H1 (cell line): Measurements from ENCODE around the gene TIFAB. TPM values are rescaled to one million over a fixed set of nuclear protein-coding genes. Genes with fewer than 3 reads are reported as not detected.

Experiments
- CTCF ChIA-PET: fragments of 300-600 bp; sonication (Branson Sonifier 250); formaldehyde crosslinking; loops from one replicate; lab custom pipeline; 2021; ENCODE audit not compliant: partially characterized antibody; lab: Charles Lee
- POLR2A ChIA-PET: fragments of 300-600 bp; sonication (Branson Sonifier 250); formaldehyde crosslinking; loops from one replicate; lab custom pipeline; 2021; ENCODE audit warnings: inconsistent platforms; ENCODE audit not compliant: partially characterized antibody; lab: Charles Lee
- DNase-seq, 2 experiments: peaks; one replicate each; pipeline versions ENCODE4 v3.0.0 to v3.0.0-alpha.2; 2010 to 2022; ENCODE audit warnings: low spot score in 2 of 2, low read depth in 1 of 2, mixed read lengths in 1 of 2
- FAIRE-seq: peaks from 2 replicates; lab custom pipeline; 2011; peaks lifted over from hg19 to GRCh38; lab: Jason Lieb, UNC
- H2AFZ ChIP-seq: 2 replicates; pipeline ENCODE4 v1.8.1; 2012; ENCODE audit warnings: low read length, inconsistent platforms
- H2AK5ac ChIP-seq: 2 replicates; pipeline ENCODE4 v1.6.1; 2013; ENCODE audit warnings: low read depth, low read length
- H2BK120ac ChIP-seq: replicated peaks from 2 replicates; pipeline ENCODE3; 2013; ENCODE audit warnings: low read depth, low read length, inconsistent platforms
- H2BK12ac ChIP-seq: 2 replicates; pipeline ENCODE4 v1.6.1; 2013; ENCODE audit warnings: low read depth, low read length
- H2BK15ac ChIP-seq: 2 replicates; pipeline ENCODE4 v1.6.1; 2013; ENCODE audit warnings: low read length
- H2BK20ac ChIP-seq: 2 replicates; pipeline ENCODE4 v1.6.1; 2013; ENCODE audit warnings: low read length
- H2BK5ac ChIP-seq: 2 replicates; pipeline ENCODE4 v1.6.1; 2013; ENCODE audit warnings: low read depth, low read length
- H3K14ac ChIP-seq: 2 replicates; pipeline ENCODE4 v1.6.1; 2013; ENCODE audit warnings: inconsistent platforms; ENCODE audit not compliant: insufficient read length
- H3K18ac ChIP-seq: 2 replicates; pipeline ENCODE4 v1.6.1; 2013; ENCODE audit warnings: low read length; ENCODE audit errors: extremely low read depth
- H3K23ac ChIP-seq: 2 replicates; pipeline ENCODE4 v1.6.1; 2013; ENCODE audit warnings: inconsistent platforms; ENCODE audit not compliant: insufficient read length
- H3K23me2 ChIP-seq: 2 replicates; pipeline ENCODE4 v1.6.1; 2013; ENCODE audit warnings: low read depth, low read length
- H3K27ac ChIP-seq: 2 replicates; pipeline ENCODE4 v1.6.1; 2011; ENCODE audit warnings: low read depth, low read length, inconsistent platforms
- H3K27me3 ChIP-seq, 4 experiments: replicated peaks in 1 of 4; 1 replicate in 1 of 4; 2 replicates in 3 of 4; pipeline versions ENCODE4 v1.6.1 to v1.8.1; 2011 to 2013; ENCODE audit warnings: low read length in 3 of 4, mild to moderate bottlenecking in 3 of 4, inconsistent platforms in 2 of 4, mixed read lengths in 2 of 4, moderate library complexity in 1 of 4; ENCODE audit not compliant: control insufficient read depth in 3 of 4, insufficient read depth in 3 of 4; ENCODE audit errors: extremely low read depth in 1 of 4
- H3K36me3 ChIP-seq, 4 experiments: 2 replicates each; pipeline versions ENCODE4 v1.6.1 to v1.8.1; 2011 to 2013; ENCODE audit warnings: mild to moderate bottlenecking in 4 of 4, low read length in 3 of 4, moderate library complexity in 2 of 4, control low read depth in 1 of 4, inconsistent platforms in 1 of 4; ENCODE audit not compliant: insufficient read depth in 4 of 4, control insufficient read depth in 2 of 4
- H3K4ac ChIP-seq: replicated peaks from 2 replicates; pipeline ENCODE3; 2013; ENCODE audit warnings: low read length, low read depth, mixed read lengths, inconsistent platforms; ENCODE audit not compliant: insufficient read length
- H3K4me1 ChIP-seq, 4 experiments: replicated peaks in 1 of 4; 1 replicate in 1 of 4; 2 replicates in 3 of 4; pipeline versions ENCODE4 v1.6.1 to v1.8.1; 2011 to 2013; ENCODE audit warnings: low read length in 3 of 4, inconsistent platforms in 2 of 4, mixed read lengths in 1 of 4; ENCODE audit not compliant: insufficient read depth in 4 of 4, control insufficient read depth in 3 of 4
- H3K4me2 ChIP-seq, 2 experiments: 2 replicates each; pipeline versions ENCODE4 v1.6.1 to v1.8.1; 2011 to 2013; ENCODE audit warnings: low read depth in 2 of 2, low read length in 2 of 2, control low read depth in 1 of 2, inconsistent platforms in 1 of 2, mild to moderate bottlenecking in 1 of 2; ENCODE audit not compliant: insufficient read depth in 1 of 2
- H3K4me3 ChIP-seq, 4 experiments: fragments of 200-600, 300-600 bp in 1 of 4; sonication (generic), shearing (Covaris generic), sonication (Bioruptor Twin) in 1 of 4; 2 replicates each; pipeline versions ENCODE4 v1.5.1 to v1.8.1; 2011 to 2016; ENCODE audit warnings: low read length in 4 of 4, low read depth in 3 of 4, control low read depth in 2 of 4, inconsistent platforms in 2 of 4, mild to moderate bottlenecking in 2 of 4, mixed read lengths in 1 of 4, moderate library complexity in 1 of 4; ENCODE audit not compliant: insufficient read depth in 2 of 4; ENCODE audit errors: extremely low read depth in 1 of 4
- H3K56ac ChIP-seq: replicated peaks from 2 replicates; pipeline ENCODE3; 2013; ENCODE audit warnings: low read depth, mild to moderate bottlenecking, mixed read lengths, low read length, inconsistent platforms; ENCODE audit not compliant: insufficient read length
- H3K79me1 ChIP-seq: 2 replicates; pipeline ENCODE4 v1.6.1; 2013; ENCODE audit warnings: low read depth, low read length, control low read depth
- H3K79me2 ChIP-seq, 2 experiments: 2 replicates each; pipeline versions ENCODE4 v1.6.1 to v1.8.1; 2012 to 2013; ENCODE audit warnings: low read length in 2 of 2, mild to moderate bottlenecking in 2 of 2, inconsistent platforms in 1 of 2; ENCODE audit not compliant: insufficient read depth in 2 of 2, control insufficient read depth in 1 of 2
- H3K9ac ChIP-seq, 4 experiments: replicated peaks in 1 of 4; 1 replicate in 1 of 4; 2 replicates in 3 of 4; pipeline versions ENCODE4 v1.6.1 to v1.8.1; 2011 to 2013; ENCODE audit warnings: low read depth in 3 of 4, low read length in 3 of 4, control low read depth in 2 of 4, mild to moderate bottlenecking in 2 of 4, moderate library complexity in 2 of 4, inconsistent platforms in 1 of 4; ENCODE audit errors: extremely low read depth in 1 of 4
- H3K9me3 ChIP-seq, 2 experiments: 2 replicates each; pipeline versions ENCODE4 v1.6.1 to v1.8.1; 2012 to 2013; ENCODE audit warnings: mild to moderate bottlenecking in 2 of 2, moderate library complexity in 2 of 2, control low read depth in 1 of 2, inconsistent platforms in 1 of 2, low read depth in 1 of 2, low read length in 1 of 2, mixed read lengths in 1 of 2; ENCODE audit not compliant: insufficient read depth in 2 of 2
- H4K20me1 ChIP-seq, 2 experiments: replicated peaks in 1 of 2; 2 replicates each; pipeline versions ENCODE3 to v1.8.1; 2011 to 2013; ENCODE audit warnings: inconsistent platforms in 2 of 2, low read length in 2 of 2, mild to moderate bottlenecking in 1 of 2; ENCODE audit not compliant: insufficient read depth in 2 of 2, control insufficient read depth in 1 of 2
- H4K5ac ChIP-seq: 2 replicates; pipeline ENCODE4 v1.6.1; 2013; ENCODE audit warnings: low read length, low read depth, mixed read lengths, inconsistent platforms; ENCODE audit not compliant: insufficient read length
- H4K8ac ChIP-seq: 2 replicates; pipeline ENCODE4 v1.8.0; 2013; ENCODE audit warnings: mild to moderate bottlenecking, moderate library complexity, low read length, inconsistent platforms; ENCODE audit not compliant: insufficient read depth; ENCODE audit errors: extremely low read depth
- H4K91ac ChIP-seq: replicated peaks from 2 replicates; pipeline ENCODE3; 2013; ENCODE audit warnings: low read length, mixed read lengths, inconsistent platforms; ENCODE audit not compliant: insufficient read length
- CHD1 ChIP-seq: IDR thresholded peaks from 2 replicates; pipeline ENCODE4 v1.6.1; 2012; ENCODE audit warnings: low read depth, low read length, improper control_type of control experiment
- HDAC6 ChIP-seq: IDR thresholded peaks from one replicate; pipeline ENCODE4 v1.7.1; 2012; ENCODE audit warnings: low read depth, mild to moderate bottlenecking, inconsistent platforms, low read length, moderate library complexity
- KDM1A ChIP-seq: fragments of 200-600, 300-600 bp; sonication (generic); IDR thresholded peaks from 2 replicates; pipeline ENCODE4 v1.7.1; 2016; ENCODE audit warnings: mild to moderate bottlenecking, low read length, borderline replicate concordance
- RAD21 ChIP-seq, 2 experiments: IDR thresholded peaks in 1 of 2; conservative IDR thresholded peaks in 1 of 2; 2 replicates each; pipeline ENCODE4 v1.6.1; 2011; ENCODE audit warnings: low read depth in 2 of 2, low read length in 2 of 2, improper control_type of control experiment in 1 of 2, inconsistent platforms in 1 of 2, mild to moderate bottlenecking in 1 of 2, moderate library complexity in 1 of 2
- SP2 ChIP-seq: IDR thresholded peaks from 2 replicates; pipeline ENCODE4 v1.6.1; 2012; ENCODE audit warnings: mild to moderate bottlenecking, low read length, inconsistent platforms
- WGBS, 2 experiments: shearing (Covaris generic) in 1 of 2; methylation state at CpG; one replicate each; pipeline versions ENCODE4 v1.1.6 to v1.1.7; 2013 to 2015; ENCODE audit warnings: low lambda C conversion rate in 2 of 2, mixed read lengths in 2 of 2, inconsistent platforms in 1 of 2, low coverage in 1 of 2, missing lambda C conversion rate in 1 of 2; ENCODE audit not compliant: insufficient replicate concordance in 2 of 2, insufficient coverage in 1 of 2, insufficient read length in 1 of 2; ENCODE audit errors: extremely low coverage in 1 of 2, missing lambda C conversion rate in 1 of 2; 5-methylcytosine and 5-hydroxymethylcytosine counted together
- polyA plus RNA-seq, 7 experiments: library from polyadenylated mRNA; depleted of rRNA in 3 of 7; stranded (reverse) in 5 of 7; unstranded in 2 of 7; fragments of >200 nt in 5 of 7; fragments of 200-250 nt in 2 of 7; gene quantifications; 1 replicate in 5 of 7; 2 replicates in 1 of 7; 4 replicates in 1 of 7; pipeline versions ENCODE4 v1.2.1 to v1.2.3, GENCODE V29; 2011 to 2013; ENCODE audit warnings: missing spikeins in 2 of 7, mixed read lengths in 2 of 7
- total RNA-seq: library from RNA; stranded (reverse); fragmentation: NEBNext Ultra II Directional; extraction: Animal tissue kit (Norgen Biotek cat#: 25700); gene quantifications from 2 replicates; pipeline ENCODE4 v1.2.1, GENCODE V29; 2021

Gene TIFAB
- total and polyA plus RNA-seq, 2 of the 8 experiments (the other 6 are each of a cell fraction or from before 2014, with no cell fraction given), result not detected

DNA sequence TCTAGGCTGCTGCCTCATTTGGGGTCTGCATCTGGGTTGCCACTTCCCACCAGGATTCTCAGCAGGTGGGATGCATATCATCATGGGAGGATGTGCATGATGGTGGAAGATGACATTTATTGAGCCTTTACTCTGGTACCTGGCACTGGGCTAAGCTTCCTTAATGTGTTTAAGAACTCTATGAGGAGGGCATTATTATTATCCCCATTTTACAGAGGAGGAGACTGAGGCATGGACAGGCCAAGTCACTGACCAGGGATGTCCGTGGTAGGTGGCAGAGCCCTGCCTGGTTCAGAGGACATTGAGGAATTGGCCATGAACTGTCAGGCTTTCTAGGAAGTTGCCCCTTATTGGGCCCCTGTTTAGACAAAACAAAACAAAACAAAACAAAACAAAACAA is 31.1 kb upstream of the TIFAB start:
- CTCF ChIA-PET, result interaction anchor here (0.6 to 2.4 kb wide), 10 partner anchors 10 to 458 kb away, joined by 3 to 18 read pairs (median 4); no protein-coding TSS in a partner anchor
- no peak for TF ChIP-seq RAD21 (IDR thresholded peaks at IDR 0.05 in 1 of 2, conservative IDR thresholded peaks at IDR 0.05 in 1 of 2; ENCODE audit: low read depth in 2 of 2, low read length in 2 of 2)
- no peak for TF ChIP-seq CHD1
- TF ChIP-seq KDM1A, result no peak
- no peak for TF ChIP-seq HDAC6
- no peak for TF ChIP-seq SP2
- H3K9me3 ChIP-seq, result no peaks in the 10 kb centered on the region
- H2BK15ac ChIP-seq, result no peak overlapping the region
- peaks cover 3 to 22% (median 10%) of the 10 kb centered on the region in 4 experiments for H3K4me1 ChIP-seq
- no peak for FAIRE-seq
- no peak overlapping the region for H3K14ac ChIP-seq
- H4K91ac ChIP-seq, result no peak overlapping the region
- H4K5ac ChIP-seq, result no peak overlapping the region
- H2BK5ac ChIP-seq, result no peak overlapping the region
- POLR2A ChIA-PET, result interaction anchor here (0.6 kb wide), 1 partner anchor 57 kb away, joined by 3 read pairs; no protein-coding TSS in a partner anchor
- 0 out of 2 replicates have a peak overlapping the region, but pooled peaks have one; percentile 65 for H2AK5ac ChIP-seq
- no peak overlapping the region for H3K4me3 ChIP-seq
- H3K79me2 ChIP-seq, result no peaks in the 10 kb centered on the region
- H3K9ac ChIP-seq, result no peak overlapping the region
- peaks cover 7% of the 10 kb centered on the region; the same call in 1 of the 2 replicates for H3K23me2 ChIP-seq
- H4K8ac ChIP-seq, result no peak overlapping the region
- no peaks in the 10 kb centered on the region for H3K36me3 ChIP-seq
- peaks cover 42 to 91% (median 81%) of the 10 kb centered on the region in 4 experiments for H3K27me3 ChIP-seq
- no peak overlapping the region for H3K4me2 ChIP-seq
- DNase-seq, result no peak
- no peak overlapping the region for H3K56ac ChIP-seq
- WGBS, 2 experiments, result 82% methylated on average over 1 of the region's 1 CpG; no CpG with 5 or more reads in 1 of the 2 experiments
- no peak overlapping the region for H2BK120ac ChIP-seq
- no peak overlapping the region for H3K23ac ChIP-seq
- no peak overlapping the region for H3K4ac ChIP-seq
- H2AFZ ChIP-seq, result no peak overlapping the region
- H3K18ac ChIP-seq, result no peak overlapping the region
- no peak overlapping the region for H2BK12ac ChIP-seq
- peaks cover 8 to 26% of the 10 kb centered on the region in 2 experiments for H4K20me1 ChIP-seq
- H2BK20ac ChIP-seq, result no peak overlapping the region
- H3K27ac ChIP-seq, result no peak overlapping the region
- H3K79me1 ChIP-seq, result no peaks in the 10 kb centered on the region
